ENCODE data around the gene CMSS1.

Gene CMSS1

GRCh38 chr3:99978221-99978620 lies 160.6 kb downstream of the CMSS1 start:
- no peak overlapping the region for H3K9ac ChIP-seq (ENCODE audit: low read depth in 1 of 2, low read length in 2 of 2)
- H3K27me3 ChIP-seq (ENCODE audit: control insufficient read depth in 2 of 2, insufficient read depth in 2 of 2, low read length in 2 of 2), result no peaks in the 10 kb centered on the region
- no peak overlapping the region for H3K27ac ChIP-seq (ENCODE audit: low read depth in 2 of 2, low read length in 2 of 2)
- H3K36me3 ChIP-seq (ENCODE audit: control insufficient read depth in 2 of 2, insufficient read depth in 2 of 2, low read length in 2 of 2), result no peaks in the 10 kb centered on the region
- H3K9me3 ChIP-seq (ENCODE audit: control insufficient read depth in 2 of 2, low read length in 2 of 2), result no peaks in the 10 kb centered on the region
- no peaks in the 10 kb centered on the region for H3K4me1 ChIP-seq (ENCODE audit: control insufficient read depth in 2 of 2, insufficient read depth in 2 of 2, low read length in 2 of 2)
- no peak overlapping the region for H3K4me3 ChIP-seq (ENCODE audit: low read length in 2 of 2)

- H3K9me3 ChIP-seq (ENCODE audit: control insufficient read depth in 2 of 2, low read length in 2 of 2), result no peaks in the 10 kb centered on the region
- H3K4me1 ChIP-seq (ENCODE audit: control insufficient read depth in 2 of 2, insufficient read depth in 2 of 2, low read length in 2 of 2), result no peaks in the 10 kb centered on the region
- H3K4me3 ChIP-seq (ENCODE audit: low read length in 2 of 2), result no peak overlapping the region
- no peak overlapping the region for H3K27ac ChIP-seq (ENCODE audit: low read depth in 2 of 2, low read length in 2 of 2)
- H3K9ac ChIP-seq (ENCODE audit: low read depth in 1 of 2, low read length in 2 of 2), result no peak overlapping the region
- no peaks in the 10 kb centered on the region for H3K36me3 ChIP-seq (ENCODE audit: control insufficient read depth in 2 of 2, insufficient read depth in 2 of 2, low read length in 2 of 2)
- no peaks in the 10 kb centered on the region for H3K27me3 ChIP-seq (ENCODE audit: control insufficient read depth in 2 of 2, insufficient read depth in 2 of 2, low read length in 2 of 2)
Measured at GRCh38 chr3:99980606-99981005, 162.9 kb downstream of the CMSS1 start.

DNA sequence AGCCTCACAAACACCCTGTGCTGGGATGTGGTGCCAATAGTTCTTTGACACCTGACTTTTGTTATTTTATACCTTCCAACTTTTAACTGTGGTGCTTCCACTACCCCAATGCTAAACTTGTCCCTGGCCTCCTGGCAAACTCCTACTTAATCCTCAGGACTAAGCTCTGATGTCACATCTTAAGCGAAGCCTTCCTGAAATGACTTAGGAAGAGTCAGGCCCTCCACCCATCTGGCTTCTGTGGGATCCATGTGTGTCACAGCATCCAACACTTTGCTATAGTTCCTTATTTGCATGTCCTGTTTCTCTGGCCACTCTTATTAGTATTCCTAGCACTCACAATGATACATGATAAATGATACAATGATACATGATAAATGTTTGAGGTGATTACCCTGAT lies 163.5 kb downstream of the CMSS1 start:
- H3K27me3 ChIP-seq (ENCODE audit: control insufficient read depth in 2 of 2, insufficient read depth in 2 of 2, low read length in 2 of 2), result no peaks in the 10 kb centered on the region
- H3K36me3 ChIP-seq (ENCODE audit: control insufficient read depth in 2 of 2, insufficient read depth in 2 of 2, low read length in 2 of 2), result no peaks in the 10 kb centered on the region
- no peak overlapping the region for H3K4me3 ChIP-seq (ENCODE audit: low read length in 2 of 2)
- no peaks in the 10 kb centered on the region for H3K9me3 ChIP-seq (ENCODE audit: control insufficient read depth in 2 of 2, low read length in 2 of 2)
- no peak overlapping the region for H3K9ac ChIP-seq (ENCODE audit: low read depth in 1 of 2, low read length in 2 of 2)
- H3K27ac ChIP-seq (ENCODE audit: low read depth in 2 of 2, low read length in 2 of 2), result no peak overlapping the region
- no peaks in the 10 kb centered on the region for H3K4me1 ChIP-seq (ENCODE audit: control insufficient read depth in 2 of 2, insufficient read depth in 2 of 2, low read length in 2 of 2)

DNA sequence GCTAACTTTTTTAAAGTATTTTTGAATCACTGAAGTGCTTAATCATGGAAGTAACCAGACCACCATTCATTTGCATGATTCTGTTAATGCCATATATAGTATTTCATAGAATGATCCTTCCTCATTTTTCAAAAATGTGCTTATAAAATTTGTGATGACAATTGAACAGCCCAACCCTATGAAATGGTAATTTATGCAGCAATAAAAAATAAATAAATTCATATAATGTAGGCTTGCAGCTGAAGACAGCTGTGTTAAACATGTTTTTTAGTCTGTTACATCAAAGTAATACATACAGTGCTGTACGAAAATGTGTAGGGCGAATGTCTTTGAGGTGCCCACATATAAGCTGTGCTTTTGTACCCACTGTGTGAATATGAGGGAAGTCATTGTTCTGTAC lies 165.0 kb downstream of the CMSS1 start:
- Histone ChIP-seq H3K27me3 (ENCODE audit: control insufficient read depth in 2 of 2, insufficient read depth in 2 of 2, low read length in 2 of 2) (no peaks in the 10 kb centered on the region), H3K4me3 (ENCODE audit: low read length in 2 of 2) (no peak overlapping the region), H3K4me1 (ENCODE audit: control insufficient read depth in 2 of 2, insufficient read depth in 2 of 2, low read length in 2 of 2) (no peaks in the 10 kb centered on the region), H3K36me3 (ENCODE audit: control insufficient read depth in 2 of 2, insufficient read depth in 2 of 2, low read length in 2 of 2) (no peaks in the 10 kb centered on the region), H3K9me3 (ENCODE audit: control insufficient read depth in 2 of 2, low read length in 2 of 2) (no peaks in the 10 kb centered on the region), H3K27ac (ENCODE audit: low read depth in 2 of 2, low read length in 2 of 2) (no peak overlapping the region), H3K9ac (ENCODE audit: low read depth in 1 of 2, low read length in 2 of 2) (no peak overlapping the region)

DNA sequence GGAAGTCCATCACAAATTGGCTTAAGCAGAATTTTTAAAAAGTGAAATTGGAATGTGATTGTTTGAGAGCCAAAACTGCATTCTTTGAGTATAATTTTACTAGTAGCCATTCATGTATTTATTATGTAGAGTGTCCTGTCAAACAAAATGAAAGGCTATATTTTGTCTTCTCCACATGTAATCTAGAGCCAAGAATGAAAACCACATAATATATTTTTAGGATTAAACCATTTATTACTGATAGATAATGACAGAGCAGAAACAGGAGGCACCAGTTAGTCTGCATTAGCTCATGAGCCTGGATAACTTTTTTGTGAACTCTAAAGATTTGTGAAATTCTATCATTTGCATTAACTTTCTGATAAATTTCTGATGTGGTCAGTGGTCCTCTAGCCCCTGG lies 166.5 kb downstream of the CMSS1 start:
- Histone ChIP-seq H3K36me3 (ENCODE audit: control insufficient read depth in 2 of 2, insufficient read depth in 2 of 2, low read length in 2 of 2) (no peaks in the 10 kb centered on the region), H3K27me3 (ENCODE audit: control insufficient read depth in 2 of 2, insufficient read depth in 2 of 2, low read length in 2 of 2) (no peaks in the 10 kb centered on the region), H3K4me3 (ENCODE audit: low read length in 2 of 2) (no peak overlapping the region), H3K27ac (ENCODE audit: low read depth in 2 of 2, low read length in 2 of 2) (no peak overlapping the region), H3K9ac (ENCODE audit: low read depth in 1 of 2, low read length in 2 of 2) (no peak overlapping the region), H3K9me3 (ENCODE audit: control insufficient read depth in 2 of 2, low read length in 2 of 2) (no peaks in the 10 kb centered on the region), H3K4me1 (ENCODE audit: control insufficient read depth in 2 of 2, insufficient read depth in 2 of 2, low read length in 2 of 2) (no peaks in the 10 kb centered on the region)

GRCh38 chr3:99984668-99985067 lies 167.0 kb downstream of the CMSS1 start:
- H3K4me3 ChIP-seq (ENCODE audit: low read length in 2 of 2), result no peak overlapping the region
- H3K27me3 ChIP-seq (ENCODE audit: control insufficient read depth in 2 of 2, insufficient read depth in 2 of 2, low read length in 2 of 2), result no peaks in the 10 kb centered on the region
- H3K27ac ChIP-seq (ENCODE audit: low read depth in 2 of 2, low read length in 2 of 2), result no peak overlapping the region
- no peak overlapping the region for H3K9ac ChIP-seq (ENCODE audit: low read depth in 1 of 2, low read length in 2 of 2)
- no peaks in the 10 kb centered on the region for H3K36me3 ChIP-seq (ENCODE audit: control insufficient read depth in 2 of 2, insufficient read depth in 2 of 2, low read length in 2 of 2)
- H3K9me3 ChIP-seq (ENCODE audit: control insufficient read depth in 2 of 2, low read length in 2 of 2), result no peaks in the 10 kb centered on the region
- no peaks in the 10 kb centered on the region for H3K4me1 ChIP-seq (ENCODE audit: control insufficient read depth in 2 of 2, insufficient read depth in 2 of 2, low read length in 2 of 2)

DNA sequence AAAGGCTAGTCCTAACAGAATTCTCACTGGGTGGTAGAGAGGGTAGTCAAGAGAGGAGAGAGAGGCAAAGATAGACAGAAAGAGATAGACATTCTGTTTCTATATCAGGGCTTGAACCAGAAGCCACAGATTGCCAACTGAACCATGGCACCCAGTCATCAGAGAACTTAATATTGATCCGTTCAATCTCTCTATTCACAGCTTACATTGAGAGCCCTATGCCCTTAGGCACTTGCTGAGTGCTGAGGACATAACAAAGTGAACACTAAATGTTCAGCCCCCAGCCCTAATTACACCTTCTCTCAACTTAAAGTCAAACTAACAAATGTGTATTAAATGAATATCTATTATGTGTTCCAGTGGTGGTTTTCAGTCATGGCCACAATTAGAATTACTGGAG lies 172.5 kb downstream of the CMSS1 start:
- H3K27ac ChIP-seq (ENCODE audit: low read depth in 2 of 2, low read length in 2 of 2), result no peak overlapping the region
- H3K4me3 ChIP-seq (ENCODE audit: low read length in 2 of 2), result no peak overlapping the region
- H3K27me3 ChIP-seq (ENCODE audit: control insufficient read depth in 2 of 2, insufficient read depth in 2 of 2, low read length in 2 of 2), result no peaks in the 10 kb centered on the region
- H3K9me3 ChIP-seq (ENCODE audit: control insufficient read depth in 2 of 2, low read length in 2 of 2), result no peaks in the 10 kb centered on the region
- H3K4me1 ChIP-seq (ENCODE audit: control insufficient read depth in 2 of 2, insufficient read depth in 2 of 2, low read length in 2 of 2), result no peaks in the 10 kb centered on the region
- H3K9ac ChIP-seq (ENCODE audit: low read depth in 1 of 2, low read length in 2 of 2), result no peak overlapping the region
- no peaks in the 10 kb centered on the region for H3K36me3 ChIP-seq (ENCODE audit: control insufficient read depth in 2 of 2, insufficient read depth in 2 of 2, low read length in 2 of 2)

DNA sequence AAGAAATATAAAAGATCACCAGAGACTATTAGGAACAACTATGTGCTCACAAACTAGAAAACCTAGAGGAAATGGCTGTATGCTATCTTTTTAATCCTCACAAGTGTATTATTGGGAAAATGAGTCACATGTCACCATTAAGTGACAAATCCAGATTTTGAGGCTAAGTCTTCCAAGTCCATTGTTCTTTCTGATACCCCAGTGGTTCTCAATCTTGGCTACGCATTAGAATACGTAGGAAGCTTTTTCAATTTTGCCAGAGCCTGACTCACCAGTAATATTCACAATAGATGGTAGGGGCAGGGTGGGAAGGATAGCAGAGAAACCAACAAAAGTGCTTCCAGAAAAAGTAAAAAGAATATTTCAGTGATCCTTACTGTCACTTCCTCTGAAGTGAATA lies 179.6 kb downstream of the CMSS1 start:
- H3K4me1 ChIP-seq (ENCODE audit: control insufficient read depth in 2 of 2, insufficient read depth in 2 of 2, low read length in 2 of 2), result no peaks in the 10 kb centered on the region
- no peak overlapping the region for H3K27ac ChIP-seq (ENCODE audit: low read depth in 2 of 2, low read length in 2 of 2)
- no peaks in the 10 kb centered on the region for H3K9me3 ChIP-seq (ENCODE audit: control insufficient read depth in 2 of 2, low read length in 2 of 2)
- H3K36me3 ChIP-seq (ENCODE audit: control insufficient read depth in 2 of 2, insufficient read depth in 2 of 2, low read length in 2 of 2), result no peaks in the 10 kb centered on the region
- H3K9ac ChIP-seq (ENCODE audit: low read depth in 1 of 2, low read length in 2 of 2), result no peak overlapping the region
- H3K4me3 ChIP-seq (ENCODE audit: low read length in 2 of 2), result no peak overlapping the region
- H3K27me3 ChIP-seq (ENCODE audit: control insufficient read depth in 2 of 2, insufficient read depth in 2 of 2, low read length in 2 of 2), result no peaks in the 10 kb centered on the region

DNA sequence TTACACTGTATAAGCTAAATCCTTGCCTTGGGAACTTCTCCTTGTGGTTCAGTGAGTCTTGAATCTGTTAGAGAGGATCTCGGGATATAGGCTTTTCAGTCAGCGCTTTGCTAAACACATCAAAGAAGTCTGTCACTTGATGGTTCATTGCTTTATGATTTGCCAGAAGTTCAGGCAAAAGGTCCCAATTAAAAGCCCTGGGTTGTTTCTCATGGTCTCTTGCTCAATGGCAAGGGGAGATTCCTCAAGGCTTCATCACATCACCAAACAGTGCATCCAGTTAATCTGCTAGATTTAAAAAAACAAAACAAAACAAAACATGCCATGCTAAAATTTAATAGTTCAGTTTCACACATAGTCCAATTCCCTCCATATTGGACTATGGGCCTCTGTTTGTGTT lies 181.9 kb downstream of the CMSS1 start:
- Histone ChIP-seq H3K9me3 (ENCODE audit: control insufficient read depth in 2 of 2, low read length in 2 of 2) (no peaks in the 10 kb centered on the region), H3K9ac (ENCODE audit: low read depth in 1 of 2, low read length in 2 of 2) (no peak overlapping the region), H3K4me3 (ENCODE audit: low read length in 2 of 2) (no peak overlapping the region), H3K27ac (ENCODE audit: low read depth in 2 of 2, low read length in 2 of 2) (no peak overlapping the region), H3K27me3 (ENCODE audit: control insufficient read depth in 2 of 2, insufficient read depth in 2 of 2, low read length in 2 of 2) (no peaks in the 10 kb centered on the region), H3K36me3 (ENCODE audit: control insufficient read depth in 2 of 2, insufficient read depth in 2 of 2, low read length in 2 of 2) (no peaks in the 10 kb centered on the region), H3K4me1 (ENCODE audit: control insufficient read depth in 2 of 2, insufficient read depth in 2 of 2, low read length in 2 of 2) (peaks cover 11% of the 10 kb centered on the region in 2 donors)

- H3K27ac ChIP-seq (ENCODE audit: low read depth in 2 of 2, low read length in 2 of 2), result no peak overlapping the region
- H3K4me3 ChIP-seq (ENCODE audit: low read length in 2 of 2), result no peak overlapping the region
- no peaks in the 10 kb centered on the region for H3K27me3 ChIP-seq (ENCODE audit: control insufficient read depth in 2 of 2, insufficient read depth in 2 of 2, low read length in 2 of 2)
- no peak overlapping the region for H3K9ac ChIP-seq (ENCODE audit: low read depth in 1 of 2, low read length in 2 of 2)
- no peaks in the 10 kb centered on the region for H3K36me3 ChIP-seq (ENCODE audit: control insufficient read depth in 2 of 2, insufficient read depth in 2 of 2, low read length in 2 of 2)
- peaks cover 15 to 18% of the 10 kb centered on the region in 2 donors for H3K4me1 ChIP-seq (ENCODE audit: control insufficient read depth in 2 of 2, insufficient read depth in 2 of 2, low read length in 2 of 2)
- H3K9me3 ChIP-seq (ENCODE audit: control insufficient read depth in 2 of 2, low read length in 2 of 2), result no peaks in the 10 kb centered on the region
Measured at GRCh38 chr3:100001083-100001482, 183.4 kb downstream of the CMSS1 start.
